ENCODE measurements around the gene RPS19. TPM values are rescaled to one million over a fixed set of nuclear protein-coding genes. Genes with fewer than 3 reads are reported as not detected.

Gene RPS19
- total RNA-seq = 1,211 TPM

DNA sequence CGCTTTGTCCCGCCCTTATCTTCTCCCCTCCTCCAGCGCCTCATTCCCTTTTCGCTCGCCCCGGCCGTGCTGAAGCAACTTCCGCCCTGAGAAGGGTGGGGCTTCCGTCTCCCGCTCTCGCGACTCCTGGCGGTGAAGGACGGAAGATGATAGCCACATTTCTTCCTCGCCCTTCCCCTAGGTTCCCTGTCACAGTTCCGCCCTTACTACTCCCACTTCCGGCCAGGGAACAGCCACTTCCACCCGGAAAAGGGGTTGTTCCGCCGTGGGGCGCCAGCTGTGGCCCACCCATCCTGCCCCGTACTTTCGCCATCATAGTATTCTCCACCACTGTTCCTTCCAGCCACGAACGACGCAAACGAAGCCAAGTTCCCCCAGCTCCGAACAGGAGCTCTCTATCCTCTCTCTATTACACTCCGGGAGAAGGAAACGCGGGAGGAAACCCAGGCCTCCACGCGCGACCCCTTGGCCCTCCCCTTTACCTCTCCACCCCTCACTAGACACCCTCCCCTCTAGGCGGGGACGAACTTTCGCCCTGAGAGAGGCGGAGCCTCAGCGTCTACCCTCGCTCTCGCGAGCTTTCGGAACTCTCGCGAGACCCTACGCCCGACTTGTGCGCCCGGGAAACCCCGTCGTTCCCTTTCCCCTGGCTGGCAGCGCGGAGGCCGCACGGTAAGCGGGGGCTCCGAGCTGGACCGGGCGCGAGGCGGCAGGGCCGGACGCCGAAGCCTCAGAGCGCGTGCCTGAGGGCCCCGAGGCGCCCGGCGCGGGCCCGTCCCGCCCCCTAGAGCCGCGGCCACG is at the start of gene RPS19:
RPS19 (plus strand) TSS at position 638 of the 801 bp plus-strand sequence. CDS start 520 bp downstream, outside the sequence.
- DNase-seq (ENCODE audit: low spot score) = peak; percentile 98

DNA sequence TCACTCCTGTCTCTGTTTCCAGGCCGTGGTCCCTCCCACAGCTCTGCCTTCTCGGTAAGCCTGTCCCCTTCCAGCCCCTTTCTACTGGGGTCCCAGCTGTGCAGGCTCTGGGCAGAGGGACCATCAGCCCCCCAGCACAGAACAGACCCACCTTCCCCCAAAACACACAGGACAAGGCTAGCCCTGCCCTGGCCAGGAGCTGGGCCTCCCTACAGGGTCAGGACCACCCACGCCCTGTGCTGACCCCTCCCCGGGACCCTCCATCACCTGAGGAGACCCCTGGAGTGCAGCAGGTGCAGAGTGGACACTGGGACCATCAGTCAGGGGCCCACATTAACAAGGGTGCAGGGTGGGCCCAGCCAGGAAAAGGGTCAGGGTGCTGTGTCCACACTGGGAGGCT is 49.8 kb upstream of the RPS19 start:
- DNase-seq (ENCODE audit: low spot score) = no peak

DNA sequence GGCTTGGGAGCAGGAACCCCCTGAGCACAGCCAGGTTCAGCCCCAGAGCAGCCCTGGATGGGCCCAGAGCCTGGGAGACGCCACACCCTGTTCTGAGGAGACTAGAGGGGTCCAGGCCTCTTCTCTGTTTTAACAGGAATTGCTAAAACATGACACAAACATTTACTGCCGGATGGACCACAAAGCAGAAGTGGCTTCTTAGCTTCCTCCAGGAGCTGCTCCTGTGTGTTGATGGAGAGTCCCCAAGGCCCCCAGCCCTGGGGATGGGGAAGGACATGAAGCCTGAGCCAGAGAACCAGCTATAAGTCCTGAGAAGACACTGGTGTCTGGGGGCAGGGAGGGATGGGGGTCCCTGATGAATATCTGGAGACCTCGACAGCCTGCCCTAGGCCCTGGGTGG is 49.0 kb upstream of the RPS19 start:
- DNase-seq (ENCODE audit: low spot score) = no peak

DNA sequence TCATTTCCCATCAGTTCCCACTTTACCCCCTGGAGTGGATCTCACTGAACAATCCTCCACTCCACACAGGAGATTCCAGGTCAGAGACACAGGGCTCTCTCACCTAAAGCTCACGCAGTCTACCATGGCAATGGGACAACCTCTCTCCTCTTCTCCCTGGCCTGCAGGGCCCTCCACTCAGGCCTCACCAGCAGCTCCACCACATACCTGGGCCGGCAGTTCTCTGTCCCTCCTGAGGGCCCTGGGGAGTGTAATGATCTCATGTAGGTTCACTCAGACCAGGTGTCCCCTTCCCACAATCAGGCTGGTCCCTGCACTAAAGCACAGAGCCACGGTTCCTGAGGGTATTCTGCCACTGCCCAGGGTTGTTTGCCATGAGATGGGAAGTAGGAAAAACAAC is 48.1 kb upstream of the RPS19 start:
- DNase-seq (ENCODE audit: low spot score) = no peak

DNA sequence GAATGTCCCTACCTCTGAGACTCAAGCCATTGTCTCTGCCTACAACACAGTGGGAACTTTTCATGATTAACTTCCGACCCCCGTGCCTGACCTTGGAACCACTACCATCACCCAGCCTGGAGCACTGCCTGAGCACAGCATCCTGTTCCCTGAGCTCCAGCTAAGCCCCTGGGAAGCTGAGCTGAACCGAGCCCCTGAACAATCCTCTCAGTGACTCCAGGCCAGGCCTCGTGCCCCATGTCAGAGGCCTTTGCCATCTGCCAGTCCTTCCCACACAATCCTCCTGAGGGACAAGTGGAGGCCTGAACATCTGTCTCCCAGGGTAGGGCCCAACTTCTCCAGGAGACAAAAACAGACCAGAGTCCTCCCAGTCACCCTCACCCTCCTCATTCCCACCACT is 46.1 kb upstream of the RPS19 start:
- no peak for DNase-seq (ENCODE audit: low spot score)

DNA sequence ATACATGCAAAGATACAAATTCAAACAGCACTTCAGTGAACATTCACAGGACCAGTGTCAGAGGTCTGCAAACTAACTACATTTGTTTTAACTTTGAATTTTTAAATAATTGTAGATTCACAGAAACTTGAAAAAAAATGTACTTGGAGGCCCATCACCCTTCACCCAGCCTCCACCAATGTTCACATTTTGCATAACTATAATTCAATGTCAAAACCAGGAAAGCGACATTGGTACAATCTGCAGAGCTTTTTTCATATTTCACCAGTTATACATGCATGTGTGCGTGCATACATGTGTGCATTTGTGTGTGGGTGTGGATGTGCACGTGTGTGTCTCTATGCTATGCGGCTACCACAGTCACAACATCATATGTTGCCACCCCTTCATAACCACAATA is 44.8 kb upstream of the RPS19 start:
- no peak for DNase-seq (ENCODE audit: low spot score)

DNA sequence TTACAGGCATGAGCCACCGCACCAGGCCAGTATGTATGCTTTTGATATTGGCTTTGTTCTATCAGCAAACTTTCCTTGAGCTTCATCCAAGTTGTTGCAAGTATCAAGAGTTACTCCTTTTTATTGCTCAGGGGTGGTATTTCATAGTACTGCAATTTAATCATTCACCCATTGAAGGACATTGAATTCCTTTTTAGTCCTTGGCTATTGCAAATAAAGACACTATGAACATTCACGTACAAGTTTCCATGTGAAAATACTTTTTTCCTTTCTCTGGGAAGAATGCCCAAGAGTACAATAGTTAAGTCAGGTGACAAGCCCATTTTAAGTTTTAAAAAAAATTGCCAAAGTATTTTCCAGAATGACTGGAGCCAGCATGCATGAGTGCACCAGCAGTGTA is 43.3 kb upstream of the RPS19 start:
- no peak for DNase-seq (ENCODE audit: low spot score)

DNA sequence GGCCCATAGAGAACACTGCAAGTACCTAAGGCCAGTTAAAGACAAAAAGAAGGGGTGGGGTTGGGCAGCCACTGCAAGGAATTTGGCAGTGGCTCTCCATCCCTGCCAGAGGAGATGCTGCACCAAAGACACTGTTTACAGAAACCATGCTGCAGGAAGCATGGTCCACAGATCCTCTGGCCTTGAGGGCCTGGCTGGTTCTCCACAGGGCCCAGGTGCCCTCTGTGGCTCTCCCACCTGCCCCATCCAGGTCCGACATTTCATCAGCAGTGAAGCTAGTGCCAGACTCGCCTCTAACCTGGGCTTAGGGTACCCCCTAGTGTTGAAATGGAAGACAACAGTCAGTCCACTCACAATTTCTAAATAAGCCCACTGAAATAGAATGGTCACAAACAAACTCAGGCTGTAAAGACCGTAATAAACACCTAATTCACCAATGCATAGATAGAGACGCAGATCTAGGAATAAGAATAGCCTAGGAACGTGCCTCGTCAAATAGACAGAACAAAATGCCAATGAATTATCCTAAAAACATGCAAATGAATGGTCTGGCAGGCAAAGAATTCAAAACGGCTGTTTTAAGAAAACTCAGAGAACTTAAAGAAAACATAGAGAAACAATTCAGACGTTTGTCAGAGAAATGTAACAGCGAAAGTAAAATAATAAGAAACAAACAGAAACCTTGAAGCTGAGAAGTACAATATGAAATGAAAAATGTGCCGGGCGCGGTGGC is 38.9 kb upstream of the RPS19 start:
- DNase-seq (ENCODE audit: low spot score) = peak; percentile 27

DNA sequence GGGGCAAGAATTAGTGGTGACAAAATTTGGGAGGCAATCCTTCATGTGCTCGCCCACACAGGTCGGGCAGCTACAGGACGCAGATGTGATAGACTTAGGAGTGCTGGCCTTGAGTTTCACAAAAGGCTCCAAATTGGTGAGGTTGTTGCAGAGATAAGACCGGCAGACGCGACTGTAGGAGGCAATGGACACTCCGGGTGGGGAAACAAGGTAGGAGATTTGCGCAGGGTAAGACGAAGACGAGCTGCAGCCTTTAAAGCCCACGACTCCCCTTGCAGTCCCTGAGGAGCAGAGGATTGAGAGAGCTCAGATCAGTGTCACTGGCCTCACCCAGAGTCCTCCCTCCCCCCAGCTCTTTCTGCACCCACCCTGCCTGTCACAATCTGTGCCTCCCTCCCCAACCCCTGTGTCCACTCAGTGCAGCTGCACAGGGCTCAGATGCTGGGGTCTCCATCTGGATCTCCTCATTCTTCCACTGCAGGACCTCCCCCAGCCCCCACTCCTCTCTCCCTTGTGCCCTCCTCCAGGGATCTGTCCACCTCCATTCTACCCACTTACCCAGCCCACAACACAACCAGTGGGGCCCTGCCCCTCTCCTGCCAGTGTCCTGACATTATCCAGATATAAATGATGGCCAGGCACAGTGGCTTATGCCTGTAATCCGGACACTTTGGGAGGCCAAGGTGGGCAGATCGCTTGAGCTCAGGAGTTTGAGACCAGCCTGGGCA is 21.9 kb upstream of the RPS19 start:
- no peak for DNase-seq (ENCODE audit: low spot score)

DNA sequence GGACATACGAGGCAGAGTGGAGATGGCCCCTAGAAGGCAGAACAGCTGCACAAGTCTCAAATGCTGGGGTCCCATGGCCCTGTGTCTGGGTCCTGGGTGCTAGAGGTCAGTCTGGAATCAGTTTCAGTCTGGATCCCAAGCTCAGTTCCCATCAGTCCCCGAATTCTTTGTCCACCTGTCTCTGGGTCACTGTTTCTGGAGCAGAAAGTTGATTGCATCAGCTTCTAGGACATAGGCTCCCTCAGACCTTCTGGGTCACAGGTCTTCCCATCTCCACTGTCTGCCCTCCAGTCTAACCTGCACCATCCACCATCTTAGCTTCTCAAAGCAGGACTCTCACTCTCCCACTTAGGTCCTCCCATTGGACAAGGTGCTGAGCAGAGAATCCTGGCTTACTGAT is 20.8 kb upstream of the RPS19 start:
- no peak for DNase-seq (ENCODE audit: low spot score)

DNA sequence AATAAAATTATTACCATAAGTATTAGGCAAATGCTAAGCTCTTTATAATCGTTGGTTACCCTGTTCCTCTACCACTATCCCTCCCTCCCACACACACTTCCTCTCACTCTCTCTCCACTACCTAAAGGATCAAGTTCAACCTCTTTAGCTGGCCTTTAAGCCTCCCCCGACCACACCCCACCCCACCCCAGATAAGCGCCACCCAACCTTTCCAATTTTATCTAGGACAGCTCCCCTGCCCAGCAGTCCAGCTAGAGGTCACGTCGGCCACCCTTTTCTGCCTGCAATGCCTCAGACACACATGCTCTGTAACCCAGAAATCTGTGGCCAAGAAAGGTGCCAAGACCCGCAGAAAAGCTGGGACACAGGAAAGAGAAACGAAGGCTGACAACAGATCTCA is 16.7 kb upstream of the RPS19 start:
- DNase-seq (ENCODE audit: low spot score) = no peak

DNA sequence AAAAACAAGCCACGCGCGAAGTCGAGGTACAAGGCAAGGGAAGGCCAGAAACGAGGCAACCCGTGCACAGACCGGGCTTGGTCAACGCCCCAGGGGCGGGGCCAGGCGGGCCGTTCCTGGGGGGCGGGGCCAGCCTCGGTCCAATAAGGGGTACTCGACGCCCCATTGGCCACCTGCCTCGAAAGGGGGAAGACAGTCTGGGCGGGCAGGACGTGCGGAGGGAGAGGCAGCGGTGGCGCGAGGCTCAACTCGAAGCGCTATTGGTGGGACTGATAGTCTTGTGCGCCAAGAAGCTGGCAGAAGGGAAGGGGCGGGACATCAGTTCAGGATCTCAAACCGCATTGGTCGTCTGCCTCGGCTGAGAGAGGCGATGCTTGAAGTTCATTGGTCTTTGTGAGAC is 15.5 kb upstream of the RPS19 start, which contains the start of gene LYPD4:
LYPD4 (minus strand) TSS at position 83 of the 400 bp plus-strand sequence. CDS start 5,398 bp downstream, outside the sequence.
- DNase-seq (ENCODE audit: low spot score) = no peak

DNA sequence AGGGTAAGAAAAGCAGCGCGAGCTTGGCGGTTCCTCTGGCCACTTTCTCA is 15.2 kb upstream of the RPS19 start, which contains the start of gene DMRTC2:
DMRTC2 (plus strand) TSS at position 42 of the 50 bp plus-strand sequence. CDS start 2,387 bp downstream, outside the sequence.
- DNase-seq (ENCODE audit: low spot score) = no peak

DNA sequence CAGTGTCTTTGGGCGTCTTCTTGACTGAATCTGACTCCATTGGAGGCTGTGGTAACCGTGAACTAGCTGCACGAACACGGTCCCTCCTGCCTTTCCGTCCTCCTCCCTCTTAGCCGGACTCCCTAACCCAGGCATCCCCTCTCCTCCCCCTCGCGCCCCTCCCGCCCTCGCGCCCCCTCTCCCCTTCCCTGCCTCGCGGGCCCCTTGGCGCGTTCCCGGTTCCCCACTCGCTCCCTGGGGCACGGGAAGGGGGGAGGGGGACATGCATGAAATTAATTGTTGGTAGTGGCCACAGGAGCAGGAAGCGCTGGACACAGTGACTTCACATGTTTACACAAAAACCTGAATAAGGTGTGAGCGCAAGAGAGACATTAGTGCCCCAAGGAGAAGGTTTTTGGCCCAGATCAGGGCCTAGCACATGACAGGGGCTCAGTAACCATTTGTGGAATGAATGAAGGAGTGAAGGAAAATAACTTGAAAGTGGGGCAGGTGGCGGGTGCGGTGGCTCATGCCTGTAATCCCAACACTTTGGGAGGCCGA is 14.9 kb upstream of the RPS19 start:
- DNase-seq (ENCODE audit: low spot score) = no peak

DNA sequence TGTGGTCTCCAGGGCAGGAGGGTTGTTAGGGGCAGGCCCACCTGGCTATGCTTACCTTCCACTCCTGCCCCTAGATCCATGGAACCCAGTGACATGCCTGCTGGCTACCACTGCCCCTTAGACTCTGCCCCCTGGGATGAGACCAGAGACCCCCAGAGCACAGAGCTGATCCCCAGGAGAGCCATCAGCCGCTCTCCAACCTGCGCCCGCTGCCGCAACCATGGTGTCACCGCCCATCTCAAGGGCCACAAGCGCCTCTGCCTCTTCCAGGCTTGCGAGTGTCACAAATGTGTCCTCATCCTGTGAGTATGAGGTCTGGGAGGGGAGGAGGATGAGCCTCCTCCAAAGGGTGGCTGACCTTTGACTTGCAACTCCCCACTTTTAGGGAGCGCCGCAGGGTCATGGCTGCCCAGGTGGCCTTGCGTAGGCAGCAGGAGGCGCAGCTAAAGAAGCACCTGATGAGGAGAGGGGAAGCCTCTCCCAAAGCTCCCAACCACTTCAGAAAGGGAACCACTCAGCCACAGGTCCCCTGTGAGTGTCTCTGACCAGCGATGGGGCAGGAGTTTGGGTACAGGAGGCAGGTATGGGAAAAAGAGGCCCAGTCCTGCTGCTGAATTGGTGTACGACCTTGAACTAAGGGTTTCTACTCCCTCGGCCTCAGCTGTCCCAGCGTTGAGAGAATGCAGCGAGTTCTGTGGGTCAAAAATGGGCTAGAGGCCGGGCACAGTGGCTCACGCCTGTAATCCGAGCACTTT is 12.5 kb upstream of the RPS19 start:
- no peak for DNase-seq (ENCODE audit: low spot score)

DNA sequence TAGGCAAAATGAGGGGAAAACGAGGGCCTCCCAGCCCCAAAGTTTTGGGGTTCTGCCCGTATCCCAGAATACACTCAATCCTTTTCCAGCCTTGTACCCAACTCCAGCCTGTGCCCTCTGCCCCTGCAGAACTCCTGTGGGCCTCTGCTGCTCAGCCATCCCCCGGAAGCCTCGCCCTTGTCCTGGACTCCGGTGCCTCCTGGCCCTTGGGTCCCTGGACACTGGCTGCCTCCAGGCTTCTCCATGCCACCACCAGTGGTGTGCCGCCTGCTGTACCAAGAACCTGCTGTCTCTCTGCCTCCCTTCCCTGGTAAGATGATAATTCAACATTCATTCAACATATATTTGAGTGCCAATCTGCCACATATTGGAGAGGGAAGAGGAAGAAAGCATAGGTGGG is 11.4 kb upstream of the RPS19 start:
- no peak for DNase-seq (ENCODE audit: low spot score)

DNA sequence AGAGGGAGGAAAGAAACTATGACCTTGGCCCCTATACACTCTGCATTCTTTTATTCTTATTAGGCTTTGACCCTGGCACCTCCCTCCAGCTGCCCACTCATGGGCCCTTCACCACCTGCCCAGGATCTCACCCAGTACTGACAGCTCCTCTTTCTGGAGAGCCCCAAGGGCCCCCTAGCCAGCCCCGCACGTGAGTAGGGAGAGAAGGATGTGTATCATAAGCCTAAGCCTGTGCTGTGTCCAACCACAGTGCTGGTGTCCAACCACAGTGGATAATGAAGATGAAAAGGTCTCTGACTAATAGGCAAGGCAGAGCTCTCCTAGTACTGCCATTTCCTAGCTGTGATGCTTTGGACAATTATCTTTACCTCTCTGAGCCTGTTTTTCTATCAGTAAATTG is 11.0 kb upstream of the RPS19 start:
- no peak for DNase-seq (ENCODE audit: low spot score)

DNA sequence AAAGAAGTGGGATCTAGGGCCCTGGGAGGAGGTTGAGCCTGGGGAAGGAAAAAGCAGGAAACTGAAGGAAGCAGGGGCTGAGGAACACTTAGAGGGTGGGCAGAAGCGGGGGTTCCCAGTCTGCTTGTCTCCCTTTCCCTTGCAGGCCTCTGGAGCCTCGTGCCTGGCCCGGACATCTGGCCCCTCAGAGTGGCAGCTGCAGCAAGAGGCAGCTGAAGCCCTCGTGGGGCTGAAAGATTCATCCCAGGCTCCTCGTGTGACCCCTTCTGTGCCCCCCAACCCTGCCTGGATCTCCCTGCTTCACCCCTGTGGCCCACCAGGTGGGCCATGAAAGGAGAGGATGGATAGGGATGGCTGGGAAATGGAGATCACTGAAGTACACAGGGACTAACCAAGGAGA is 9.7 kb upstream of the RPS19 start:
- DNase-seq (ENCODE audit: low spot score) = no peak

DNA sequence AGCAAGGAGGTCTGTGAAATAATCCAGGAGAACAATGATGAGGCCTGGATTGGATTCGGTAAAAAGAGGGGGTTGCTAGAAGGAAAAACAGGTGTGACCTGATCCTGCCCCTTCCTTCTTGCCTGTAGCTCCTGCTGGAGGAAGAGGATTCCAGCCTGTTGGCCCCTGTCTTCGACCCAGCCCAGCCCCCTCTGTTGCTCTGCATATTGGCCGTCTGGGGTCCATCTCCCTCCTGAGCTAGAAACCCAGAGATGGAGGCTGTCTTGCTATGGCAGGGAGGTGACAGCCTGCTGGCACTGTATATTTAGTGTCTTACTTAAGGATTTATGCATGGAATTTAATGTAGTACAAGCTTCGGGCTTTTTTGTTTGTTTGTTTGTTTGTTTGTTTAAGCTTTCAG is 8.6 kb upstream of the RPS19 start:
- no peak for DNase-seq (ENCODE audit: low spot score)

DNA sequence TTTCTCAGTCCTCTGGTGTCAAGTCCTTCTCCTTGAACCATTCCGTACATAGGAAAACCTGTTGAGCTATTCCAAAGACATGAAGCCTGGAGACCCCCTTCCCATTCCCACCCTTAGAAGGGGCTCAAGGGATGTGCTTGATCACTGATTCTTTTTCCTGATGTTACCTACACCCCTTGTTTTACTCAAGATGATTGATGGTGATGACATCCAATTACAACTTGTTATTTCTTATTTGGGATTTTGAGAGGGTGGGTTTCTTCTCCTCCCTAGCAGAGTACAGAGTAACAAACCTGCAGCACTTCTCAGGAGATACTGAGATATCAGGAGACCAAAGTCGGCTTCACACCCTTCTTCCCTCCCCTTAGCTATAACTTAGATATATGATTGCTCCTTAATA is 6.7 kb upstream of the RPS19 start:
- no peak for DNase-seq (ENCODE audit: low spot score)

DNA sequence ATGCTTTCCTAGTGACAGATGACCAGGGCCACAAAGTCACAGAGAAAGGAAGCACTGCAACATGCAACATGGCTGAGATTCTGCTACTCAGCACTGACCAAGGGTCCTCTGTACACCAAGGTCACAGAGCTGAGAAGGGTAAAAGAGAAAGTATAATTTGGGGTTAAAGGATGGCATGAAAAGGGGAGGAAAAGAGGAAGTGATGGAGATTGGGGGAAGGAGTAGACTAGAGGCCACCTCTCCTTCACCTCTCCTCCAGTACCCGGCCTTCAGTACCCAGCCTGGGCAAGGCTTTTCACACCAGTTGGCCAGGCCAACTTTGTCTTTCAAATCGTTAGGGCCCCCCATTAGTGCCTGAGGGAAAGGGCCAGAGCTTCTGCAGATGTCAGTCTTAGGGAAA is 6.3 kb upstream of the RPS19 start:
- DNase-seq (ENCODE audit: low spot score) = no peak

DNA sequence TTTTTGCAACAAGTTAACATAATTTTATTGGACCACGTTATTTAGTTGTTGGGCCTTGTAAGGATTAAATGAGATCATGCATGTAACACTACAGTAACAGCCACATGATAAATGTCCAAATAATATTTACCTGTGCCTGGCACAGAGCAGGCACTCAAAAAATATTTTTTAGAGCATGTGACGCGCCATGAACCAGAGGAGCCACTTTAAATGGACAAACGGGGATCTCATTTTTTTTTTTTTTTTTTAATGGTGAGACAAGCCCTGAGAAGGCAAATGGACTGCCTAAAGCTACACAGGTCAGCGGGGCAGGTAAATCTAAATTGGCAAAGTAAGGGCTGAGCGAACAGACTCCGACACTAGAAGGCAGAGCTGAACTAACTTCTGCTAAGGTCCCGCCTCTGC is 840 bp upstream of the RPS19 start:
- no peak for DNase-seq (ENCODE audit: low spot score)
